GM19467 (cell line): ENCODE measurements around the gene KPNB1.

ENCODE experiments used
- ATAC-seq: cut with Tn5 transposase; IDR thresholded peaks from one replicate; pipeline ENCODE4 v1.9.1; 2021; ENCODE audit warnings: mild to moderate bottlenecking, moderate library complexity; ENCODE audit not compliant: unreplicated experiment

Gene KPNB1

GRCh38 chr17:47708864-47709541 lies 59.3 kb downstream of the KPNB1 start:
- ATAC-seq: no peak

DNA sequence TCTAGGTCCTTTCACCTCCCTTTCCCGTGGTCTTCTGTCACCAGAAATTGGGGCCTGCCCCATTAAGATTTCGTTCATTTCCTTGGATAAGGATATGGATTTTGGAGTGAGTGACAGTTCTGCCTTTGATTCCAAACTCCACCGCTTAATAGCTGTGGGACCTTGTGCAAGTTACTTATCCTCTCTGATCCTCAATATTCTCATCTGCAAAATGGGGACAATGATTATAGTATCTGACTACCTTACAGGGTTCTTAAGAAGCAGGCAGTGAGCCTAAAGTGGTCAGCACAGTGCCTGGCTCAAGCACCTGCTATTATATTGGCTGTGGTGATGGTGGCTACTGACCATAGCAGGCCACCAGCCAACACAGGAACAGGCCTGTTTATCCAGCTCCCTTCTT lies 59.9 kb downstream of the KPNB1 start:
- ATAC-seq: no peak

- no peak for ATAC-seq
These were observed 61.8 kb downstream of the KPNB1 start for GRCh38 chr17:47711366-47712099.

GRCh38 chr17:47712330-47713023 lies 62.8 kb downstream of the KPNB1 start:
- no peak for ATAC-seq

GRCh38 chr17:47713980-47714700 lies 64.4 kb downstream of the KPNB1 start:
- no peak for ATAC-seq

DNA sequence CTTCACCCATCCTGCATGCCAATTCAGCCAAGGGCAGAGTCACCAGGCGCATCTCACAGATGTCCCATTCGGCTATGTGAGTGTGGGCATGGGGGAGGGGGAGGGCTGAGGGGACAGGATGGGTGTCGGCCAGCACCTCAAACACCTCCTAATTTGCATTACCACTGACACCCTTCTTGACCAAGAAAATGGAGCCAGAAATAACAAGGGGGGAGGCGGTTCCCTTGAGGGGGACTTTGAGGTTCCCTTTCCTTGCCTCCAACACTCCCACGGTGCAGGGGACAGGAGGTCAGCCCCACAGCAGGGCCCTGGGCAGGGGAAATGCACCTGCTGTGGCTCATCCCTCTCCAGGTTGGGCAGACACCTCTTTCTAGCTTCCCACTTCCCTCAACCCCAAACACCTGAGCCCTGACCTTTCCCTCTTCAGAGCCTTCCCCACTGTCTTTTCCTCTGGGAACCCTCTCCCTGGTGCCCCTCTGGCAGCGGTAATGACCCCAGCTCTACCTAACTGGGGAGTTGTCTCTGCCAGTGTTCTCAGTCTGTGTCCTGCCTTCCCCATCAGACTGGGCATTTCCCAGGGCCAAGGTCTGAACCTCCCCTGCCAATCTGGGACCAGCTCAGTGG lies 65.2 kb downstream of the KPNB1 start:
- ATAC-seq: no peak

DNA sequence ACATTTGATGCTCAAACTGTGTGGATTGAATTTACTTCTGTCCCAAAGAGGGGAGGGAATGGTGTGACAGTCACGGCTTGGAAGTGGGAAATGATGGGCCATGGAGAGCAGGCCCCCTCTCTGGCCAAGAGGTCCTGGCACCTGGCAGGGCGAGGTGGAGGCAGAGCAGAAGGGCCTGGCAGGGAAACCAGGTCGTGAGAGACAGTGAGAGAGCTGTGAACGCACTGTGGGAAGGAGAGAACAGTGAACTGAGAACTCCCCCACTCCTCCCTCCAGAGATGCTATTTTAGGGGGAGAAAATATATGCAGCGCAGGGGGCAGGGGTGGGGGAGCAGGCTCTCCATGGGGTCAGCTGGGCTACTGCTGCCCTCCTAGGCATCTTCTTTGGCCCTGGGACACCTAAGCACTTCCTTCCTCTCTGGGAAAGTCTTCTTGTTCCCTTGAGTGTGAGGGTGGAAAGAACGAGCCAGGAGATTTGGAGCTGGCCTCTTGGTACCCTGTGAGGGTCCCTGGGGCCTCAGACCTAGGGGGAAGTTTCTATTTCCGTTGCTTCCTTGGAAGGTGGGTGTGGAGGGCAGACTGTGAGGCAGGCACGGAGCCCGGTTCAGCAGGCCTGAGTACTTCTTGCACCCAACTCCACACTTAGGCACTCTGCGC lies 66.1 kb downstream of the KPNB1 start:
- ATAC-seq: no peak

DNA sequence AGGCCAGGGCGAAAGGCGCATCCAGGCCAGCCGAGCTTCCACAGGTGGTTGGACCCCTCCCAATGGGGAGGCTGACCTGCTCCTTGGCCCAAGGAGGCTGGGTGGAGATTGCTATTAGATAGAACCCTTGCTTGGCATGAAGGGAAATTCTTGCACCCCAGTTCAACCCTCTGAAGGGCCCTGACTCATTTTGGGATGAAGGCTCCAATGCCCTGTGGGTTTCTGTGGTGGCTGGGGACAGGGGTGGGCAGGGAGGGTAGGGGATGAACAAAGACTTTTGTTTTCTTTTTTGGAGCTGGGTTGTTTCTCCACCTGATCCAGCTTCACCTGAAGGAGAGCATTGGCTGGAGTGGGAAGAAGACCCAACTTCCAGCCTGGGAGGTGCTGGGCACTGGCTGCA lies 66.7 kb downstream of the KPNB1 start:
- no peak for ATAC-seq

- no peak for ATAC-seq
These were observed 67.6 kb downstream of the KPNB1 start for GRCh38 chr17:47717261-47717697.

DNA sequence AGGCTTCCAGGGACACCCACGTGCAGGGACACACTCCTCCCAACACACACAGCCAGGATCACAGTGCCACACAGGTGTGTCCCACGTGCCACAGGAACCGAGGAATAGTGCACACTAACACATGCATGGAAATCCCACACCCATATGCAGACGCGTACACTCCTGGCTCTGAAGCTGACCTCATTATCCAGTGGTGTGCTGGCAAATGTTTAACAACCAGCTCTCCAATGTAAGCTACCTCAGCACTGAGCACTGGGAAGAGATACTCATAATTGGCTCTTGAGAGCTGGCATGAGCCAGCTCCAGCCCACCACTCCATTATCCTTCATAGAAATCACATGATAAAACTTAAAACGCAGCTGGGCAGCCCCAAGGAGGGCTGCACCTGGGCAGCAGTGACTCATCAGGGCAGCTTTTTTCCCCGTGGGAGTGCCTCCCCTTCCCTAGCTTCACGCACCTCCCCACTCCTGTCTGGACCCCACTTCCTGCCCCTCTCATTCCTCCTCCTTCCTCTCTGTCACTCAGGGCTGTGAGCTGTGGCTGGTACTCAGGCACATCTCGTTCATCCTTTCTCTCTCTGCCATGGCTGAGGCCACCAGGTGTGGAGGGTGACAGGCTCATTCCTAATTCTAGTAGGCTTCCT lies 68.4 kb downstream of the KPNB1 start:
- ATAC-seq: no peak

DNA sequence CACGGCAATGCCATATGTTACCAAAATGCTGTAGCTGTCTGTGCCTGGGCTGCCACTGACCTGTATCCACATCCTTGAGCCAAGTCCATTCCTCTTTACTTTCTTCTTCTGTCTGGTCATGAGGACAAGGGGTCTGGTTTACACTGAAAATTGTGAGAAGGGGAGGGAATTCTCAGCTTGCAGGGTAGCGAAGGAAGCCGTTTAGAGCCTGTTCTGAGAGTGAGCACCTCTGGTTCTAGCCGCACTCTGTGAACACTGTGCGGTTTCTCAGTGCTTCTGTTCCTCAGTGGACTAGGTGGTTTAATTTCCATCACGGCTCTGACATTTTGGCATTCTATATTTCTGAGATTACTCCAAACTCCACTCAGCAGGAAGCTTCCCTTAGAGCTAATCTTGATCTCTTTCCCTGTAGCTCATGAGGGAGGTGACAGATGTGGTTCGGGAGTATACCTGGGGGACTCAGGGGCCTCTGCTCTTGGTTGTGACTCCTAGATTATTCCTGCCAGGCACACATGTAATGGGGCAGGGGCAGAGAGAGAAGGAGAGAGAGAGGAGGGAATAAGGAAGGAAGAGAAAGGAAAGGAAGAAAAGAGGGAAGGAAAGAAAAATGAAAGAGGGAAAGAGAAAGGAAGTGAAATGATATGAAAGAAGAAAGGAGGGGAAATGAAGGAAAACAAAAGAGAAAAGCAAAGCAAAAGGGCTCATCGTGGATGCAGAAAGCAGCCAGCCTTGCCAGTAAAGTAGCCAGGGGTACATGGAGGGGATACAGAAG lies 69.1 kb downstream of the KPNB1 start:
- no peak for ATAC-seq

DNA sequence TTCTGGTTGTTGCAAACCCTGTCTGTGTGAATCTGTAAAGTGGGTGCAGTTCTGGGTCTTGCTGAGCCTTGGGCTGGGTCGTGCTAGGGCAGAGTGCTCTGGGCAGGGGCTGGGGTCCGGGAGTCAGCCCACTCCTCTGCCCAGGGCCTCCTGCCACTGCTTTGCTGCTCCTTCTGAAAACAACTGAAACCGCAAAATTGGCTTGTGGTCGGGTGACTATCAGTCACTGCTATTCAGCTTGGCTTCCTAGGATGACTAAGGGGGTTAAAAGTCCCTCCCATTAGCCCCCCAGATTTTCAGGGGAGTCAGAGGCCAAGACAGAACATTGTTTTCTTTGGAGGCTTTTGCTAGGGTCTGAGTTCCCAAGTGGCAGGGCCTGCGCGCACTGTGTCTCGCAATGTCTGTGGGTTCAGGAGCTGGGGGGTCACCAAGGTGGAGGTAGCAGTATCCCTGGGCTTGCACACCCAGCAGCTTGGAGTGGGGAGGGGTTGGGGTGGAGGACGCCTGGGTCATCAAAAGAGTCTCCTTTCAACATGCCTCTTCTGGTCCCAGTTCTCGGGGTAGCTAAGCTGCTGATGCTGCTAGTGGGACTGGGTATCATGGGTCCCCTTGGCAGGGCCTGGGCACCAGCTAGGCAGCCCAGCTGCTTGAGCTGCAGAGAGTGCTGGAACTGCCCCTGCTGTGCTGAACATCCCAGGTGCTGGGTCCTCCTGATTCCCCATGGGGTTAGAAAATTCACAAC lies 69.9 kb downstream of the KPNB1 start:
- ATAC-seq: no peak

DNA sequence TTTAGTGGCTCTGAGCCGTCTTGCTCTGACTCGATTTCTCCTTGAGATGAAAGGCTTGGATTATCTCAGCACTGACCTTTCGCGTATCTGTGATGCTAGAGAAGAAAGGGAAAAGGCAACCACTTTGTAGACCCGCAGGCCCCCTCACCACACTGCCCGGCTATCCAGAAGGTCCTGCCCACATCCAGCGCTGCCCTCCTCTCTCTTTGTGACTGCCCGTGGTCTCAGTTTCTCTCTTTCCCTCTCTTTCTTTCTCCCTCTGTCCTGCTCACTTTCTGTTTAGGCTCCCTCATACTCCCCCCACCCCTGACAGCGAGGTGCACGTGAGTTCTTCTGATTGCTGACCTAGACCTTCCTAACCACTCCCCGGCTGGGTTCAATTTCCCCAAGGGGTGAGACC lies 70.5 kb downstream of the KPNB1 start:
- no peak for ATAC-seq

DNA sequence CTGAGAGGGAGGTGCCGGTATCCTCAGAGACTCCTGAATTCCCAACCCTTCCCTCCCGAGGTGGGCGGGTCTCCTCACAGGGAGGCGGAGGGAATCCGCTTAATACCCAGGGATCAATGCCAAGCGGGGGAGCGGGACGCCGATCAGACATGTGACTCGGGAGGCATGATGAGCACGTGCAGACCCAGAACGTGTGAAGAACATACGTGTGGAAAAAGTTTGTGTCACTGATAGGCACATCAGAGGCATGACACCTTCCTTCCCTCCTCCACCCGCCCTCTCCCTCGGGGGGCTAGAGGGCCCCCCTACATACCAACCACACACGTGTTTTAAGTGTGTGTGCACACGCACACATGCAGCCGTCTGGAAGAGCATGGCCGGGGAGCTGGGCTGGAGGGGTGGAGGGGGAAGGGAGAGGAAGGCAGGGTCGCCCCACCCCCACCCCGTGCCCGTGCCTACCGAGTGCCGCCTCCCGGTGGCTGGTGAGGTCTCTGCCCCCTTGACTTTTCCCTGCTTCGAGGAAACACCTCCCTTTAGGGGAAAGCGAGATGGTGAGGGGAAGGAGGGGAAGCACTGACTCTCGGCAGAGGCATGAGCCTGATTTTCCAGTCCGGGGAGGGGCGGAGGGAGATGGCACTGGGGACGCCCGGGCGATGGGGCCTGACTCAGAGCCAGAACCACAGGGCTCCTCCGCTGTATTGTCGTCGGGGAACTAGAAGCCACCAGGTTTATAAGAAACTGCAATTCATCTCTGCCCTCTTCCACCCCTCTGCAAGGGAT lies 71.2 kb downstream of the KPNB1 start:
- no peak for ATAC-seq

- ATAC-seq: no peak
These were observed 72.0 kb downstream of the KPNB1 start for GRCh38 chr17:47721725-47722124.

GRCh38 chr17:47724705-47725104 lies 75.0 kb downstream of the KPNB1 start:
- no peak for ATAC-seq

DNA sequence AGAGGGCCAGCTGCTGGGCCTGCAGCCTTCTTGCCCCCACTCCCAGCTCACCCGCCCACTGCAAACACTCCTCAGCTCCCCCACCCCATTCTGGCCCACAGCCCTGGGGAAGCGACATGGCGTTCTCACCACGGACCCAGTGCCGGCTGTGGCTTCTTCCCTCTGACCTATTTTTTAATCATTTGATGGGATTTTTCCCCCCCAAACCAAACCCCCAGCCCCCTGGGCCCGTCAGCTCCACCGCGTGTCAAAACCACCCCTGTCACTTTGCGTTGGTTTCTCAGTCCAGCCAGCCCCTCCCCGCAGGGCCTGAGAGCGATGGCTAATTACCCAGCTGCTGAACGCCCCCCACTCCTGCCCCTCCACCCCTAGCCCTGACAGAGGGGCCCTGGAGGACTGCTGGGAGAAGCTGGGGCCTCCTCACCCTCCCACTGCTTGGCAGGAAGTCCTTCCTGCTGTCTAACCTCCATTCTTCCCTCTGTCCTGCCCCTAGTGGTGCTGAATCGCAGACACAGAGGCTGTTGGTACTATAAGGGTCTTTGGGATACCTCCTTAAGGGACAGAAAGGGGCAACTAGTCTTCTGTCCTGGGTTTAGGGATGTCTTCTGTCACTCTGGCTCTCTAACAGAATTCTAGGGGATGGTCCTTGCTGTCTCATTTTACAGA lies 75.9 kb downstream of the KPNB1 start:
- no peak for ATAC-seq
